Gastroesophageal sphincter (tissue), 4 donors: Measurements from ENCODE around the gene GRIFIN. TPM values are rescaled to one million over a fixed set of nuclear protein-coding genes. Genes with fewer than 3 reads are reported as not detected.

Experiments
- ATAC-seq: fragments of 150-250 bp; one replicate; pipeline ENCODE4 v1.9.1; 2016; ENCODE audit warnings: mild to moderate bottlenecking, moderate library complexity
- H3K27ac ChIP-seq, 4 donors: fragments of 200-600 bp; sonication (generic) in 3 of 4; 1 replicate in 3 of 4; 2 replicates in 1 of 4; pipeline ENCODE4 v1.5.1; 2016 to 2019
- H3K27me3 ChIP-seq: fragments of 200-600 bp; sonication (generic); one replicate; pipeline ENCODE4 v1.5.1; 2019
- H3K36me3 ChIP-seq, 2 donors: fragments of 200-600 bp; sonication (generic); one replicate each; pipeline ENCODE4 v1.5.1; 2019; ENCODE audit warnings: control low read depth in 1 of 2
- H3K4me1 ChIP-seq, 3 donors: fragments of 200-600 bp; sonication (generic); 1 replicate in 2 of 3; 2 replicates in 1 of 3; pipeline ENCODE4 v1.5.1; 2016 to 2019; ENCODE audit warnings: control low read depth in 2 of 3
- H3K4me3 ChIP-seq, 2 donors: fragments of 200-600 bp; sonication (generic); one replicate each; pipeline ENCODE4 v1.5.1; 2019; ENCODE audit warnings: mild to moderate bottlenecking in 1 of 2, moderate library complexity in 1 of 2
- H3K9me3 ChIP-seq, 3 donors: fragments of 200-600 bp; sonication (generic); one replicate each; pipeline ENCODE4 v1.5.1; 2017 to 2019; ENCODE audit warnings: control low read depth in 2 of 3
- EP300 ChIP-seq: sonication (generic); formaldehyde crosslinking; IDR thresholded peaks from one replicate; pipeline ENCODE4 v1.6.1; 2017; ENCODE audit warnings: antibody characterized with exemption, mild to moderate bottlenecking
- POLR2A ChIP-seq, 2 donors: fragments of 450-650 bp; IDR thresholded peaks; one replicate each; pipeline ENCODE4 v1.6.1; 2017; ENCODE audit warnings: antibody characterized with exemption in 2 of 2, mild to moderate bottlenecking in 2 of 2, moderate library complexity in 1 of 2
- POLR2AphosphoS5 ChIP-seq: sonication (generic); formaldehyde crosslinking; IDR thresholded peaks from one replicate; pipeline ENCODE4 v1.6.1; 2017; ENCODE audit warnings: antibody characterized with exemption
- WGBS, 2 donors: methylation state at CpG; one replicate each; pipeline ENCODE4 v1.1.5; 2018; ENCODE audit warnings: low coverage in 1 of 2; 5-methylcytosine and 5-hydroxymethylcytosine counted together
- total RNA-seq, 4 donors: library from RNA; depleted of rRNA; stranded (reverse); fragments of >200 nt; gene quantifications; one replicate each; pipeline ENCODE4 v1.1.0, GENCODE V29; 2016
- TF ChIP-seq, protein P1 (sequence below), 4 experiments: fragments of 200-600 bp in 2 of 4; fragments of 450-650 bp in 2 of 4; sonication (generic) in 1 of 4; IDR thresholded peaks; one replicate each; pipeline ENCODE4 v1.5.1; 2017 to 2019; ENCODE audit warnings: antibody characterized with exemption in 4 of 4, mild to moderate bottlenecking in 2 of 4, moderate library complexity in 2 of 4

Gene GRIFIN, protein sequence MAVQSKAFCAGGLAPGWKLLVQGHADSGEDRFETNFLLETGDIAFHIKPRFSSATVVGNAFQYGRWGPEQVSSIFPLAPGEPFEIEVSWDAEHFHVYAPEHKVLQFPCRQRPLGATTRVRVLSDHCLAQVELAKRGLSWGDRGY
- total RNA-seq = not detected

GRCh38 chr7:2476298-2476697 lies at the start of gene GRIFIN:
Gene GRIFIN, minus strand, starts transcription at chr7:2476398. Its CDS starts 15 bp downstream, at chr7:2476383.
- no peak within 1 kb of the TSS for H3K27ac ChIP-seq
- H3K9me3 ChIP-seq = no peaks in the 10 kb centered on the region
- peaks cover 77% of the 10 kb centered on the region for H3K27me3 ChIP-seq
- TF ChIP-seq POLR2AphosphoS5 (no peak), POLR2A (IDR thresholded peaks at IDR 0.05) (no peak), EP300 (no peak)
- TF ChIP-seq, protein P1, sequence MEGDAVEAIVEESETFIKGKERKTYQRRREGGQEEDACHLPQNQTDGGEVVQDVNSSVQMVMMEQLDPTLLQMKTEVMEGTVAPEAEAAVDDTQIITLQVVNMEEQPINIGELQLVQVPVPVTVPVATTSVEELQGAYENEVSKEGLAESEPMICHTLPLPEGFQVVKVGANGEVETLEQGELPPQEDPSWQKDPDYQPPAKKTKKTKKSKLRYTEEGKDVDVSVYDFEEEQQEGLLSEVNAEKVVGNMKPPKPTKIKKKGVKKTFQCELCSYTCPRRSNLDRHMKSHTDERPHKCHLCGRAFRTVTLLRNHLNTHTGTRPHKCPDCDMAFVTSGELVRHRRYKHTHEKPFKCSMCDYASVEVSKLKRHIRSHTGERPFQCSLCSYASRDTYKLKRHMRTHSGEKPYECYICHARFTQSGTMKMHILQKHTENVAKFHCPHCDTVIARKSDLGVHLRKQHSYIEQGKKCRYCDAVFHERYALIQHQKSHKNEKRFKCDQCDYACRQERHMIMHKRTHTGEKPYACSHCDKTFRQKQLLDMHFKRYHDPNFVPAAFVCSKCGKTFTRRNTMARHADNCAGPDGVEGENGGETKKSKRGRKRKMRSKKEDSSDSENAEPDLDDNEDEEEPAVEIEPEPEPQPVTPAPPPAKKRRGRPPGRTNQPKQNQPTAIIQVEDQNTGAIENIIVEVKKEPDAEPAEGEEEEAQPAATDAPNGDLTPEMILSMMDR (IDR thresholded peaks at IDR 0.05) = no peak
- H3K4me3 ChIP-seq = no peak within 1 kb of the TSS
- H3K36me3 ChIP-seq = no peaks in the 10 kb centered on the region
- ATAC-seq = no peak
- 10% methylated on average over 2 of the region's 16 CpGs; no CpG with 5 or more reads in 1 of the 2 donors for WGBS, 2 donors
- peaks cover 0 to 41% (median 21%) of the 10 kb centered on the region in 3 donors for H3K4me1 ChIP-seq

DNA sequence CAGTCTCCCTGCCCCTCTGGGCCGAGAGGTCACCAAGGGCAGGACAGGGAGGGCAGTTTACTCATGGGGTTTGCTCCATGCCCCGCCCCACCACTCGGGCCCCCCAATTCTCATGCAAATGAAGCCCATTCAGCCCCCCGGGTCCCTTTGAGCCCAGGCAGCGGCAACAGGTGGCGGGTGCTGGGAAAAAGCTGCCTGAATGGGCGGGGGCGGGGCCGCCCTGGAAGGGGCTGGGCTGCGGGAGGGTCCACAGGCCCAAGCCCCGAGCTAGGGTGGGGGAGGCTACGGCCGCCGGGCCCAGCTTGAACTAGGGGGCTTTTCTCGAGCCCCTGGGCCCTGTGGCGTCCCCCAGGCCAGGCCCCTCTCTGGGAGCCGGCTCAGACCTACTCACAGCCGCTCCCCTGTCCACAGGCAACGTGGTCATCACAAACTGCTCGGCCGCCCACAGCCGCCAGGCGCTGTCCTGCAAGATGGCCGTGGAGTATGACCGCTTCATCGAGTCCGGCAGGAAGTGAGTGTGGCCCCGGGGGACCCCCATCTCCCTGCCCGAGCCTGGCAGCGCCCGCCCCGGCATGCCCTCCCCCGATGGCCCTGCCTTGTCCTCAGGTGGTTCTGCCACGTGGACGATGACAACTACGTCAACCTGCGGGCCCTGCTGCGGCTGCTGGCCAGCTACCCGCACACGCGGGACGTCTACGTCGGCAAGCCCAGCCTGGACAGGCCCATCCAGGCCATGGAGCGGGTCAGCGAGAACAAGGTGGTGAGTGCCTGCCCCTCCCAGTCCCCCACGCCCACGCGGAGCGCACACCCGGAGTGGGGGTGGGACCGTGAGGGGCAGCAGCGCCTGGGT lies 48.8 kb upstream of the GRIFIN start:
- Histone ChIP-seq H3K4me3 (no peak overlapping the region), H3K9me3 (no peaks in the 10 kb centered on the region), H3K27me3 (peaks cover 98% of the 10 kb centered on the region), H3K27ac (peak overlapping the region in 1 of 4 donors; percentile 57), H3K4me1 (peaks cover 0 to 98% (median 32%) of the 10 kb centered on the region in 3 donors), H3K36me3 (peaks cover 0 to 24% of the 10 kb centered on the region in 2 donors)
- WGBS, 2 donors = no CpG with 5 or more reads among the region's 53 CpGs
- ATAC-seq = no peak
- TF ChIP-seq, protein P1 (IDR thresholded peaks at IDR 0.05) = no peak
- TF ChIP-seq EP300 = no peak
- no peak for TF ChIP-seq POLR2A (IDR thresholded peaks at IDR 0.05)
- no peak for TF ChIP-seq POLR2AphosphoS5

DNA sequence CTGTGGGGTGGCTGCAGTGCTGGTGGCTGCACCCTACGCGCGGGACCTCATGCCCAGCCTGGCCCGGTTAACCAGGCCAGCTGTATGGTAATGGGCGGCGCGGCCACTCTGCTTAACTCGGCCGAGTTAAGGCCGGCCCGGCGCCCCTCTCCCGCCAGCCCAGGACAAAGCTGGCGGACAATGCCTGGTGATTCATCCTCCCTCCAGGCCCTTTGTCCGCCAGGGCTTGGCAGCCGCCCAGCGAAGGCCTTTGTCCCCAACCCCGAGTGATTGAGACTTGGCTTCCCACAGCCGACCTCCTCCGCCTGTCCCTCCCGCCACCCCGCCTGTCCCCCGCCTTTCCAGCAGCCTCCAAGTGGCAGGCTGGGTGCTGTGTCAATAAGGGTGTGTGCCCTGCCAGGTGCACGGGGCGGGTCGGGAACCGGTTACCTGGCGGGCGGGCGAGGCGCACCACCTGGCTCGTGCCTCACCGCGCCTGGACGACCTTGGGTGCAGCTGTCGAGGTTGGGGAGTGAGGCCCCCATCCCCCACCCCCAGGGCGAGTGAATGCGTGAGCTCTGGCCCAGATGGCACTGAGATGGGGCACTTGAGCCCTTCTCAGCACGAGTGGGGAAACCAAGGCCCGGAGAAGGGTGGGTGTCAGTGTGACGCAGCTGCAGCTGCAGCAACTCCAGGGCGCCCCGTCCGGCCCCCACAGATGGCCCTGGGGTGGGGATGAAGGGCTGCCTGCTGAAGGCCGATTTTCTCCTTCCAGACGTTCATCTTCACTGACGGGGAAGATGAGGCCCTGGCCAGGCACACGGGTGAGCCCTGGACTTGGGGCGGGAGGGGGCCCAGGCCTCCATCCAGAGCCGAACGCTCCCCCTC lies 48.0 kb upstream of the GRIFIN start:
- 100% methylated on average over 1 of the region's 51 CpGs; no CpG with 5 or more reads in 1 of the 2 donors for WGBS, 2 donors
- Histone ChIP-seq H3K4me3 (peak overlapping the region in 1 of 2 donors; percentile 62), H3K36me3 (peaks cover 0 to 24% of the 10 kb centered on the region in 2 donors), H3K9me3 (no peaks in the 10 kb centered on the region), H3K27ac (peak overlapping the region in 3 of 4 donors; percentile 44 to 58 (median 57)), H3K27me3 (peaks cover 92% of the 10 kb centered on the region), H3K4me1 (peaks cover 0 to 93% (median 24%) of the 10 kb centered on the region in 3 donors)
- no peak for TF ChIP-seq POLR2AphosphoS5
- no peak for TF ChIP-seq POLR2A (IDR thresholded peaks at IDR 0.05)
- no peak for TF ChIP-seq EP300
- no peak for ATAC-seq

DNA sequence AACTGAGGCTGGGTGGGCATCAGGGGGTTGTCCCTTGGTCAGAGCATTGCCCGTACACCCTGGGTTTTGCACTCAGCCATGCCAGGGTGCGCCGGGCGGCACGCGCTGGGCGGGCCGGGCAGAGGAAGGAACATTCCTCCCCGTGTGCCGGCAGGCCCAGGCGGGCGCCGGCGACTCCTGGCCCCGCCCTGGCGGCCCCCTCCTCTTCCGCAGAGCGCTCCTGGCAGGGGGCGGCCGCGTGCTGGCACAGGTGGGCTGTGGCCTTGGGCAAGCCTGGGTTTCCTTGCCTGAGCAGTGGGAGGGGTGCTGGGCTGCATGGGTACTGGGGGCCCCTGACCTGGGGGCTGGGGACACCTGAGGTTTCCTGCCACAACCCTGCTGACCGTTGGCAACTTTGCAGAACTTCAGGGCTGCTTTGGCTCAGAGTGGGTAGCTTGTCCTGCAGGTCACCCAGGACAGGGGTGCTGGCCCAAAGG lies 47.3 kb upstream of the GRIFIN start:
- H3K36me3 ChIP-seq = peaks cover 0 to 24% of the 10 kb centered on the region in 2 donors
- no peak for ATAC-seq
- peaks cover 0 to 93% (median 30%) of the 10 kb centered on the region in 3 donors for H3K4me1 ChIP-seq
- H3K4me3 ChIP-seq = peak overlapping the region in 1 of 2 donors; percentile 62
- H3K9me3 ChIP-seq = no peaks in the 10 kb centered on the region
- no CpG with 5 or more reads among the region's 22 CpGs for WGBS, 2 donors
- TF ChIP-seq POLR2A (IDR thresholded peaks at IDR 0.05) (no peak), POLR2AphosphoS5 (no peak), EP300 (no peak)
- TF ChIP-seq, protein P1 (IDR thresholded peaks at IDR 0.05) = no peak
- peak overlapping the region in 3 of 4 donors; percentile 44 to 58 (median 57) for H3K27ac ChIP-seq
- H3K27me3 ChIP-seq = peaks cover 92% of the 10 kb centered on the region
